ENCODE results near the gene MPPED1.

Gene MPPED1

DNA sequence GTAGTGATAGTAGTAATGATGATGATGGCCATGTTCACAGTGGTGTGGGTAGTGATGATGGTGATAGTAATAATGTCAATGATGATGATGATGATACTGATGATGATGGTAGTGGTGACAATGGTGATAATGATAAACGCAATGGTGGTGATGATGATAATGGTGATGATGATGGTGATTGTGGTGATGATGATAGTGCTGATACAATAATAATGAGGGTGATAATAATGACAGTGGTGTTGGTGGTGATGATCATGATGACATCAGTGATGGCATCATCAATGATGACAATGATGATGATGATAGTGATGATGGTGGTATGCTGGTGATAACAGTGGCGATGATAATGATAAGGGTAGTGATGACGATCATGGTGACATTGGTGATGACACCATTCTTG is 92.3 kb downstream of the MPPED1 start:
- DNase-seq = no peak

DNA sequence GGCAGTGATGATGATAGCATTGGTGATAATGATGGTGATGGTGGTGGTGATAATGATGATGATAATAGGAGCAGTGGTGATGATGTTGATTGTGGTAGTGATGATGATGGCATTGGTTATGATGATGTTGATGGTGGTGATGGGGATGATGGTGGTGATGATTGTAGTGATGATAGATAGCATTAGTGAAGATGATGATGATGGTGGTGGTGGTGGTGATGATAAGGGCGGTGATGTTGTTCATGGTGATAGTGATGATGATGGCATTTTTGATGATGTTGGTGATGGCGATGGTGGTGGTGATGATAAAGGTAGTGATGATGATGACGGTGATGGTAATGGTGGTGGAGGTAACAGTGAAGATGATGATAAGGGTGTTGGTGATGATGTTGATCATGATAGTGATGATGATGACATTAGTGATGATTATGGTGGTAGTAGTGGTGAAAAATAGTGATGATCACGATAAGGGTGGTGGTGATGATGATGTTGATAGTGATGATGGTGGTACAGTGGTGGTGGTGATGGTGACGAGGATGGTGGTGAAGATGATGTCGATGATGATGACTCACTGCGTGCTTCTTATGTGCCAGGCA is 93.0 kb downstream of the MPPED1 start:
- DNase-seq = no peak

DNA sequence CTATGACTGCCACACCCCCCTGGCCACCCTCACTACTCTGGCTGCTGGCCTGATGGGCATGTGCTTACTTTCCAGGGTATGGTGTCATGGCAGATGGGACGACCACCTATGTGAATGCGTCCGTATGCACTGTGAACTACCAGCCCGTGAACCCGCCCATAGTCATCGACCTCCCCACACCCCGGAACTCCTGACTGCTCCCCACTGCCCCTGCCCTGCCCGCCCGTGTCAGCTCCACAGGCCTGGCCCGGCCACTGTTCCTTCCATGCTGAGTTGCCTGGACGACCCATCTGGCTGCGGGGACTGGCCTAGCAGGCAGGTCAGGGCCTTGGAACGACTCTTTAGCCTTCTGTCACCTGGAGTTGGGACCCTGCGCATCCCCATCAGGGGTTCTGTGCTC is 93.6 kb downstream of the MPPED1 start:
- no peak for DNase-seq

DNA sequence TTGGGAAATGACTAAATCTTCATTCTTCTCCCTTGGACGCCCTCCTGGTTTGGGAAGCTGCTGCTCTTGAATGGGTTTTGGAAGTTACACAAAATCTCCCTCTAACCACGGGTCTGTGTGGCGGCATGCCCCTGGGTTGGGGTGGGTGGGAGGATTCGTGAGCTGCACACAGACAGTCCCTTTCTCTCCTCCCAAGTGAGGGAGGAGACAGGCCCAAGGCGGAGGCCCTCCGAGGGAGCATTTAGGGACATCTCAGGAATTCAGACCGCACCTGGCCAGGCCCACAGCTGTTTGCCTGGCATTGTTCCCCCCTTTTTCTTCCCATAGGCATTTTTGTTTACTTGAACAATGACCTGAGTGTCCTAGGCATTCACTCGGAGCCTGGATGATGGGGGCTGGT is 94.1 kb downstream of the MPPED1 start:
- no peak for DNase-seq

DNA sequence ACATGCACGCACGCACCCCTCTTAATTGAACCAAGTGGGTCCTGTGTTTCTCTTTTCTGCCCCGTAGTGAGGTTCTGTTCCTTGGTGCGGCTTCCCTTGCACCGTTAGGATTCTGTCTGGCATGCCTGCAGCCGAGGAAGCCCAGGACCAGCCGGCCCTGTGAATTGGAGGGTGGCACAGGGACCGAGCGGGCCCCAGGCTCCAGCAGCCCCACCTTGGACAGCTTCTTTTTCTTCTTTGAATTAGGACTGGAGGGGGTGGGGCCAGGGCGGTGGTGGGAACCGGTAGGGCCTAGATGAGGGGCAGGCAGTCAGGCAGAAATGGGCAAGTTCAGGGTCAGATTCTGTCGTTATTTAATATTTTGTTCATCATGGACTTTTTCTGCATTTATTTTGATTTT is 94.7 kb downstream of the MPPED1 start:
- DNase-seq = no peak

DNA sequence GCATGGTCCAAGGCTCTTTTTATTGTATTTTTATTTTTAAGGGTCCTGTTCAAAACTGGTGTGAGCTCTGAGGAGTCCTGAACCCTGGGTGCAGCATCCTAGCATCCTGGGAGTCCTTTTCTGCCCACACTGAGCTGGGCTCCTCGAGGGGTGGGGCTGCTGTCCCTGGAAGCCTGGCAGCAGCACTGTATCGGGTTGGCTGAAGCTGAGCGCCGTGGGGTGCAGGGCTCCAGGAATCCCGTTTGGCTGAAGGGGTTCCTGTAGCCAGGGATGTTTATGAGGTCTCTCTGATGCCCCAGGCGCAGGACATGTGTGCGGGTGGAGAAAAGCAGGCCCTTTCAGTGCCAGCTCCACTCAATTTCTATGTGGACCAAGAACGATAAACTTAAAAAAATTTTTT is 95.4 kb downstream of the MPPED1 start:
- DNase-seq = no peak

DNA sequence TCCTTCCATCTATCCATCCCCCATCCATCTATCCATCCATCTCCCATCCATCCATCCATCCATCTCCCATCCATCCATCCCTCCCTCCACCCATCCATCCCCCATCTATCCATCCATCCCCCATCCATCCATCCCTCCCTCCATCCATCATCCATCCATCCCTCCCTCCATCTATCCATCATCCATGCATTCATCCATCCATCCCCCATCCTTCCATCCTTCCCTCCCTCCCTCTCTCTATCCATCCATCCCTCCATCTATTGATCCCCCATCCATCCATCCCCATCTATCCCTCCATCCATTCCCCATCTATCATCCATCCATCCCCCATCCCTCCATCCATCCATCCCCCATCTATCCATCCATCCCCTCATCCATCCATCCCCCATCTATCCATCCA is 96.7 kb downstream of the MPPED1 start:
- DNase-seq = no peak

DNA sequence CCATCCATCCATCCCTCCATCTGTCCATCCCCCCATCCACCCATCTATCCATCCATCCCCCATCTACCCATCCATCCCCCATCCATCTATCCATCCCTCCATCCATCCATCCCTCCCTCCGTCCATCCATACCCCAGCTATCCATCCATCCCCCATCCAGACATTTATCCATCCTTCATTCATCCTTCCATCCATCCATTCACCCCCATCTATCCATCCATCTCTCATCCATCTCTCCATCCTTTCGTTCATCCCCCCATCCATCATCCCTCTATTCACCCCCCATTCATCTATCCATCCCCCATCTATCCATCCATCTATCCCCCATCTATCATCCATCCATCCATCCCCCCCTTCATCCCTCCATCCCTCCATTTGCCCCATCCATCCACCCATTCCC is 97.5 kb downstream of the MPPED1 start:
- no peak for DNase-seq

DNA sequence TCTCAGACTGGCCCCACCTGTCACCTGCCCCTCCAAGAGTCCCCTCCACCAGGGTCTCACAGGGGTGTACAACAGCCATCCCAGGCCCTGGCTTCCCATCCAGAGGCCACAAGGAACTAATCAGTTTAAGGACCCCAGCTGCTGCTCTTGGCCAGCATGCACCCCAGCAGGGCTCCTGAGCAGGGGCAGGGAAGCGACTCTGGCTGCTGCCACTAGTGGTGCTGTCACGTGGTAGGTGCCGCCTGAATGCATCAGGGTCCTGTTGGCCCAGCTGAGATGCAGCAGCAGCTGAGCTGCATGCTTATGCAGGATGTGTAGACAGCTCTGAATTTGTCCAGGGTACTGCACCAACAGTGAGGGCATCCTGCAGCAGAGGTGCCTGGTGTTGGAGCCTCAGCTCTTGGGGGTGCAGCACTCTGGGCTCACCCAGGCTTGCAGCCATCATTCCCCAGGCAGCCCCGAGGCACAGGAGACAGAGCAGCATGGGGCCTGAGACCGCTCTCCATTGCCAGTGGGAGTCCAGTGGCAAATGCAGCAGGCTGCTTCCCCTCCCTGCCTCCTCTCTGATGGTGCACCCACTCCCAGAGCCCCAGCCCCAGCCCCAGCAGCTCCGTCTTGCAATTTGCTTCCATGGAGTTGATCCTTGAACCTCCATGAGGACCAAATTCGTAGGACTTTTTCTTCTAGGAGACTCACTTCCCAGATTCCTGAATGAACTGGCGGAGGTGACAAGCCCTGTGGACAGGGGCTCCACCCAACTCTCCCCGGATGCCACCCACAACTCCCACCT is 98.7 kb downstream of the MPPED1 start:
- no peak for DNase-seq

DNA sequence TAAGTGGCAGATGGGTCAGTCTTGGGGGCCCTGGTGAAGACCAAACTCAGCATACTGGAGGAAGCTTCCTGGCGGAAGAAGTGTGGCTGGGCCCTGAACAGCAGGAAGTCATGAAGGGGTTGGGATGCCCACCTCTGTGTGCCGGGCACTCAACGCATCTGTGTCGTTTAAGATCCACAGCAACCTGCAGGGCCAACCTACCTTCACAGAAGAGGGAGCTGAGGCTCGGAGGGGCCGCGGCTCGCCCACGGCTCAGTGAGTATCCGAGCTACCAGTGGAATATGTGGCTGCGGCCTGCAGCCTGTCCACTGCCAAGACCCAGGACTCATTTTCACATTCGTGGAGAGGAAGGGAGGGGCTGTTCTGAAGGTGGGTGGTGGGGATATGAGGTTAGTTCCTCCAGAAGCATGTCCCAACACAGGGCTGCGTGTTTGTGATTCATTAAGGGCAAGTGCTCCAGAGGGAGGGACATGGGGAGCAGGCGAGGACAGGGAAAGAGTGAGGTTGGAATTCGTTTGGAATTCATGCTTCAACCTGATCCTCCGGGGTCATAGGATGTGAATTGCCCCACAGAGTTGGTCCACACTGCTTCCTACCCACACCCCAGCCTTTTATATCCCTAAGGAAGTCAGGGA is 99.6 kb downstream of the MPPED1 start:
- no peak for DNase-seq

DNA sequence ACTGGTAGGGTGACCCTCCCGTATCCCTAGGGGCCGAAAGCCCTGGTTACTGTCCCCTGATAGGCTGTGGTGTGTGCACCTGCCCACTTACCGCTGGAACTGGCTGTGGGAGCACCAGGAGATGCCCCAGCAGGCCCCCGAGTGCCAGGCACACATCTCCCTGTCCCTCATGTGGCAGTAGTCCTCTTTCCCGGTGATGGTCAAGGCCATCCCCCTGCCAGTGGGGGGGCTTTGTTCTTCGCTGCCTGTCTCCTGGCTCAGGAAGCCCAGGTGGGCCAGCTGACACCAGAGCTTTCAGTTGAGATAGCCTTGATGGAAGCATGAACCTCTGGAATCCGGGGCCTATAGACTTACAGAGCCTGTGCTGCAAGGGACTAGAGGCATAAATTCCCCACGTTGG is 100.5 kb downstream of the MPPED1 start:
- no peak for DNase-seq

DNA sequence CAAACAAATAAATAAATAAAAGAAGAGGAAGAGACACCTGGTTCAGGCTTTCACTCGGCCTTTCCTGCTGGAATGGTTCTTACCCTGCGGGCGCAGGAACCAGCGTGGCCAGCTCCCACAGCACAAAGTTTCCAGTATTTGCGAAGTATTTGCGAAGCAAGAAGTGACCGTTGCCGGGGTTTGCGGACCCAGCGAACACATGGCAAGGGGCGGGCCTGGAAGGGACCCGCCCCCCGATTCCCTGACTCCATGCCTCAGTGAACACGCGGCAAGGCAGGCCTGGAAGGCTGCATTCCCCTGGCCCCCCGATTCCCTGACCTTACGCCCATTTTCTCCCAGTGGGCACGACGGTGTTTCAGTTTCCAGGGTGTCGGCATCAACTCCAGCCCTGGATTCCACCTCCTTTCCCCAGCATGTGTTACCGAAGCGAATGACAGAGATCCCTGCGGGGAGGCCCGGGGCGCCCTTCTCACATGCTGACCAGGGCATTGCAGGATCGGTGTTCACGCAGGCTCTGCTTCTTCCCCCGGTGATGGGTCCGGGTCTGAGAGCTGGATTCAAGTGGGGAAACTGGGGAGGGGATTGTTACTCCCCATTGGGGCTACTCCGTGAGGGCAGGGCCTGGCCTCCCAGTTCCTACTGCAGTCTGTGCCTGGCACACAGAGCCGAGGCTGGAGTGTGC is 102.8 kb downstream of the MPPED1 start:
- DNase-seq = no peak

DNA sequence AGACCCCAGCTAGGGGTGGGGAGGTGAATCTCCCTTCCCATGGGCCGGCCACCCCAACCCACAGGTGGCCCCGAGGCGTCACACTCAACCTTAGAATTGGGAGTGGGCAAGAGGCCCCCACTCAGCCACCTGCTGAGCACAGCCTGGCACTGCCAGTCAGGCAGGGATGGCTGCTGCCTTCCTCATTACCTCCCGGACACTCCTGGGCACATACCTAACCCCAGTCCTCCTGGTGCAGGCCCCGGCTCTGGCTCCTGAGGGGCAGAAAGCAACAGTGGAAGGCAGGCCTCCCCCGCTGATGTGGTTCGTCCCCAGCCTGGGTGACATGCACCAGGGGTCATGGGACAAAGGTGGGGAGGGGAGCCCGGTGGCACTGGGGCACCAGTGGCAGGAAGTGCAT is 103.6 kb downstream of the MPPED1 start:
- no peak for DNase-seq

DNA sequence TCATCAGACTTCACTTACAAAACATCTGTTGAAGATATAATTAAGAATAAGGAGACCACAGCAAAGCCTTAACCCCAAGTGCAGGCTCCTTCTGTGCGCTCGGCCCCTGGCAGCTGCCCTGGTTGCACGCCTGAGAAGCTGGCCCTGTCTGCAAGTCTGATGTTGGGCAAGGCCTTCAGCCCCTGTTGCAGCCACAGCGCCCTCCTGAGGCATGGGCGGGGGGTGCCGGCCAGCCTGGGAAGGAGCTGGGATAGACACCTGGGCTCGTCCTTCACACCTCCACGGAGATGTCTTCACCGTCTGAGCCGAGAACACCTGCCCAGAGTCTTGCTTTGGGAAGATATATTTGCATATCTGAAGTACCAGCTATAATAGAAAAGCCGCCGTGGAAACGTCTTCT is 104.1 kb downstream of the MPPED1 start:
- DNase-seq = no peak

DNA sequence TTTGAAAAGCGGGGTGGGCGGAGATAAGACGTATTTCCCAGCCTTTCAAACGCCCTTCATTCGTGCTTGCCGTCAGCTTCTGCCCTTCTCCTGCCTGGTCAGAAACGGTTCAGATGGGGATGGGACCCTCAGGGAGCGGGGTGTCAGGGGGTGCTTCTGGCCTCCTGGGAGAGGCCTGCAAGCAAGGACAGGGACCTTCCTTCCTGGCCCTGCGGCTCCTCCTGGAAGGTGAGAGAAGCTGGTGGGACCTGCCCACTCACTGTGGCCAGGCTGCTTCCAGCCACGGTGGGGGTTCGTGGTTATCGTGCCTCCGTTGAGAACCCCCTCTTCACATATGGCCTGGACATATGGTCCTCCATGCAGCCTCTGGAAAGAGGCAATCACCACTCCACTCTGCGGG is 104.6 kb downstream of the MPPED1 start:
- no peak for DNase-seq

DNA sequence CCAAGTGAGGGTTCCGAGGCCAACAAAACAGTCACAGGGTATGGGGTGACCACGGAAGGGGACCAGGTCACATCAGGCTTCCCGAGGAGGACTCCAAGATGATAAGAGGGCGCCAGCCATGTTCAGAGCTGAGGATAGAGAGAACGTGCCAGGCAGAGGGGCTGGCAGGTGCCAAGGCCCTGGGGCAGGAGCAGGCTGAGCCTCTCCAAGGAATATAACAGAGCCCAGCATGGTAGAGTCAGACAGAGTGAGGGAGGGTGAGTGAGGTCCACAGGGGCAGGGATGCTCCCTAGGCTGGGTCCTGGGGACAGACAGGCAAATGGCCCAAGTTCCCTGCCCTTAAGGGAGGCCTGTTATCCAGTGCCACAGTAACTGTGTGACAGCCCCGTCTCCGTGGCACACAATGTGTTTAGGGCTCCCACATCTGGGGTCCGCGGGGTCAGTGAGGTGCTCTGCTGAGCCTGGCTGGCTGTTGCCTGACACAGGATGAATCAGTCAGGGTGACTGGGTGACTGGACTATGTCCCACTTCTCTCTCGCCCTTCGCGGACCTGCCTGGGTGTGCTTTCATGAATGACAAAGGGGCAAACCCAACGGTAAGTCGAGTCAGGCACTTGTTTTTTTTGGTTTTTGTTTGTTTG is 105.3 kb downstream of the MPPED1 start:
- DNase-seq = no peak

DNA sequence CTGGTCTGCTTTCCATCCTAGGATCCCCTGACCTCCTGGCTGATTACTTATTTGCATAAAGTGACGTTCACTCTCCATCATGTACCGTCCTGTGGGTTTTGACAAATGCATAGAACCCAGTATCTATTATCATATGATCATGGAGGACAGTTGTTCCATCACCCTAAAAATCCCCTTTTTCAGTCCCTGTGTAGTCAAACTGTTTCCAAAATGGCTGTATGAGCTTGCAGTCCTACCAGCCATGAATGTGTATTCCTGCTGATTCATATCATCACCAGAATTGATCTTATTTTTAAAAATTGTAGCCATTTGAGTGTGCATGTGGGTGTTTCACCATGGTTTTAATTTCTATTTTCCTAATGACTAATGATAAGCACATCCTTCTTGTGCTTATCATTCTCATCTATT is 108.8 kb downstream of the MPPED1 start:
- DNase-seq = no peak

DNA sequence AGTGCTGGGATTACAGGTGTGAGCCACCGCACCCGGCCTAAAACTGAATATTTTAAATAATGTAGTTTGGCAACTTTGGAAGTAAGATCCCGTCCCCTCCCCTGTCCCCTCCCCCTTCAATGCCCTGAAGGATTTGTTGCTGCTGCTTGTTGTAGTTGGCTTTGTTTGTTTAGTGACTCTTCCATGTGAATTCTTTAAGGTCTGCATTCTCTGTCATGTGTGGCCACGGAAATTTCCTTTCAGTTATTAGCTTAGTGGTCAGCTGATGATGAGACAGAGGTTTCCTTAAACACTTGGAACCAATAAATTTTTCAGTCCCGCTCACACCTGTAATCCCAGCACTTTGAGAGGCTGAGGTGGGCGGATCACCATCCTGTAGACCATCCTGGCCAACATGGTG is 109.9 kb downstream of the MPPED1 start:
- no peak for DNase-seq

DNA sequence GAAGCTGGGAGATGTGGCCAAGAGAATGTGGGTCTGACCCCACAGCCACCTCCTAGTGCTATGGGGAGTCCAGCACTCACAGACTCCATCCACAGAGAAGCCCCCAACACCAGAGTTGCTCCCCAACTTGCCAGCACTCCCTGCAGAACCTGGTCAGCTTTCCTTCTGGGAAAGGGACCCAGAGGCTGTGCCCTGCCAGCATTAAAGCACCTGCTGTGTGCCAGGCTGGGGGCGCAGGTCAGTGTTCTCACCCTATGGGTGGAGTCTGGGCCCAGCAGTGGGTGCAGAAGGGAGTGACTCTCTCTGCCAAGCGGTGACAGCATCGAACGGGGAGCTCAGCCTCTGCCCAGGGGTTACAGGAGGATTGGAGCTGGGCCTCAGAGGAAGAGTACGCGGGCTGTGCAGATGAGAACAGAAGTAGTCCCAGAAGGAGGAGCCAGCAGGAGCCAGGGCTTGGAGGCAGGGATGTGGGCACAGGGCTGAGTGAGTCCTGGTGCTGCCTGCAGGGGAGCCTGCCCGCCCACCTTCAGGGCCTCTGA is 114.4 kb downstream of the MPPED1 start:
- no peak for DNase-seq

DNA sequence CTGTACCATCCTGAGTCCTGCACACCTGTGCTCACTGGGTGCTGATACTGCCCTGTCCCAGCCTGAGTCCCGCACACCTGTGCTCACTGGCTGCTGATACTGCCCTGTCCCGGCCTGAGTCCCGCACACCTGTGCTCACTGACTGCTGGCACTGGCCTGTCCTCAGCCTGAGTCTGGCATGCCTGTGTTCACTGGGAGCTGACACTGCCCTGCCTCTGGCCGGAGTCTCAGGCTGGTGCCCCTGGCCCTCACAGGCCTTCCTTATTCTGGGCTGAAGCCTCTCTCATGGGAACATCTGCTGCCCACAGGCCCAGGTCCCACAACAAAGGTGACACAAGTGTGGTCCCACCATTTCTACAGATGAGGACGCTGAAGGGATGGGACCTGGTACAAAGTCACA is 115.1 kb downstream of the MPPED1 start:
- DNase-seq = no peak

DNA sequence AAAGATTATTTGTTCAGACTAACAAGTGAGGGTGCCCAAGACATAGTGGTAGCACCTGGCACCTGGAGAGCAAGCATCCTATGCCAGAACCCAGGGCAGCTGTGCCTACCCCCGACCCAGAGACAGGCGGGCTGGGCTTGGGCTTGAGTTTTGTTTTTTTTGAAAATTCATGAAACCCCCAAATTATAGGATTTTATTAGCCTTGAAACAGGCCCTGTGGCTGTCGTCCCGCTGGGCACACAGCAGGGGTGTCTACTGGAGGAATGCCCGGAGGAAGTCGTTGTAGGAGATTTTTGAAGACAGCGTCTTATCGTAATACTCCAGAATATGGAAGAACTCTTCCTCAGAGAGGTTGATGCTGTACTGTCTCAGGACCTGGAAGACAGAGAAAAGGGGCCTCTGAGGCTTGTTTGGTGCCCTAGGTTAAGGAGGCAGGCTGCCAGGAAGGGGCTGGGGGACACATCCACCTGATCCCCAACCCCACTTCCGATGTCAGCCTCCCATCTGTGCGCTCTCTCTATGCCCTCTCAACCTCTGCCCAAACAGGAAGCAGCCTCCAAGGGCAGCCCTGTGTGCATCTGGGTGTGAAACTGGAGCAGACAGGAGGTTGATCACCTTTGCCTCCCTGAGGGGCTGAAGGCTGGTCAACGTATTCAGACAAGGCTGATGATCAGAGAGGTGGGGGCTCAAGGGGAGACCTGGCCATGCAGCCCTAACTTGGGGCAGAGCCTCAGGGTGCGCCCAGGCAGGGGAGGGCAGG is 117.0 kb downstream of the MPPED1 start:
- DNase-seq = no peak

DNA sequence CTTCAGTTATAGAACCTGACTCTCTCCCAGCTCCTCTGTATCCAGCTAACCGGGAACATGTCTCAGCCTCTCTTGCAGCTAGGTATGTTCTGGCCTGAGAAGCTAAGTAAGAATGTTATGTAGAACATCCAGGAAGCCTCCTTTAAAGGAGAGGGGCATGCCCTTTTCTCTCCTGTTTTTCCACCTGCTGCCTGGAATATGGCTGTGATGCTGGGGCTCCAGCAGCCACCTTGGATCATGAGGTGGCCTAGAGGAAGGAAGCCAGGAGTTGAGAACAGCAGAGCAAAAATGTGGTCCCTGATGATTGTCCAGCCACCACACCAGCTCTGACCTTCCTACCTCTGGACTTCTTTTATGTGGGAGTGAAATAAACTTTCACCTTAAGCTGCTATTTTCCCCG is 117.6 kb downstream of the MPPED1 start:
- DNase-seq = no peak

Measured in Kasumi-1 (cell line).